GM12878 (cell line): ENCODE results near the gene EPO. TPM values are rescaled to one million over a fixed set of nuclear protein-coding genes. Genes with fewer than 3 reads are reported as not detected.

ENCODE experiments used
- ATF7 ChIP-seq: fragments of 450-650 bp; IDR thresholded peaks from 2 replicates; pipeline ENCODE4 v1.6.1; 2016; ENCODE audit warnings: low read depth, mild to moderate bottlenecking
- BCL11A ChIP-seq: IDR thresholded peaks from 2 replicates; pipeline ENCODE4 v1.6.1; 2011; ENCODE audit warnings: low read depth, low read length
- CREB1 ChIP-seq: IDR thresholded peaks from 2 replicates; pipeline ENCODE4 v1.6.1; 2012; ENCODE audit warnings: low read depth, mild to moderate bottlenecking, inconsistent platforms
- EZH2 ChIP-seq: IDR thresholded peaks from 2 replicates; pipeline ENCODE4 v1.6.1; 2012; ENCODE audit warnings: low read depth, mild to moderate bottlenecking, control low read depth, inconsistent platforms, low read length, borderline replicate concordance; ENCODE audit not compliant: control insufficient read depth
- MEF2A ChIP-seq: IDR thresholded peaks from 2 replicates; pipeline ENCODE4 v1.6.1; 2011; ENCODE audit warnings: low read depth, mild to moderate bottlenecking, low read length, moderate library complexity; ENCODE audit not compliant: insufficient read depth
- MTA2 ChIP-seq: fragments of 450-650 bp; IDR thresholded peaks from 2 replicates; pipeline ENCODE4 v1.6.1; 2016; ENCODE audit warnings: low read depth, mild to moderate bottlenecking, moderate library complexity
- MYB ChIP-seq: fragments of 150-350 bp; IDR thresholded peaks from 2 replicates; pipeline ENCODE4 v1.6.1; 2014; ENCODE audit warnings: mild to moderate bottlenecking, low read depth, low read length, borderline replicate concordance
- MYC ChIP-seq: IDR thresholded peaks from 2 replicates; pipeline ENCODE4 v1.6.1; 2011; ENCODE audit warnings: mild to moderate bottlenecking, low read length, moderate library complexity, inconsistent platforms; ENCODE audit not compliant: insufficient read depth, insufficient replicate concordance, insufficient read length, severe bottlenecking
- PAX5 ChIP-seq: IDR thresholded peaks from 2 replicates; pipeline ENCODE4 v1.6.1; 2011; ENCODE audit warnings: low read depth, low read length, borderline replicate concordance
- RBBP5 ChIP-seq: fragments of 200-600 bp; sonication (generic); conservative IDR thresholded peaks from 2 replicates; pipeline ENCODE4 v1.6.1; 2016
- RELA ChIP-seq: fragments of 450-650 bp; IDR thresholded peaks from 2 replicates; pipeline ENCODE4 v1.8.0; 2014; ENCODE audit warnings: borderline replicate concordance; ENCODE audit not compliant: partially characterized antibody
- SIN3A ChIP-seq: IDR thresholded peaks from 2 replicates; pipeline ENCODE4 v1.6.1; 2012; ENCODE audit warnings: low read depth, low read length, improper control_type of control experiment
- SMAD1 ChIP-seq: fragments of 450-650 bp; IDR thresholded peaks from 2 replicates; pipeline ENCODE4 v1.6.1; 2018; ENCODE audit warnings: mild to moderate bottlenecking, low read depth; ENCODE audit not compliant: partially characterized antibody
- YY1 ChIP-seq: IDR thresholded peaks from 2 replicates; pipeline ENCODE4 v1.6.1; 2011; ENCODE audit warnings: low read depth, mild to moderate bottlenecking, low read length
- ZNF217 ChIP-seq: fragments of 450-650 bp; IDR thresholded peaks from 2 replicates; pipeline ENCODE4 v1.6.1; 2017; ENCODE audit warnings: antibody characterized with exemption, mild to moderate bottlenecking
- polyA plus RNA-seq, 11 experiments: library from polyadenylated mRNA; depleted of rRNA in 4 of 11; unstranded in 6 of 11; stranded (reverse) in 5 of 11; fragments of >200 nt; fragmentation: Nextera tagmentation in 4 of 11; fragmentation: Illumina TruSeq in 1 of 11; extraction: Ambion mirVana in 4 of 11; extraction: Trizol in 1 of 11; gene quantifications; 1 replicate in 1 of 11; 2 replicates in 10 of 11; pipeline versions ENCODE4 v1.2.1 to v1.2.3, GENCODE V29; 2011 to 2016; ENCODE audit warnings: inconsistent platforms in 2 of 11, missing spikeins in 2 of 11, low read depth in 1 of 11
- total RNA-seq, 4 experiments: library from RNA; depleted of rRNA in 3 of 4; stranded (reverse); fragments of >200 nt in 3 of 4; fragmentation: Illumina TruSeq in 1 of 4; extraction: Trizol in 1 of 4; gene quantifications; 2 replicates each; pipeline versions ENCODE4 v1.2.1 to v1.2.3, GENCODE V29; 2013 to 2021
- TF ChIP-seq, protein P1 (sequence below): fragments of 450-650 bp; IDR thresholded peaks from 2 replicates; pipeline ENCODE4 v1.6.1; 2017; ENCODE audit warnings: antibody characterized with exemption, mild to moderate bottlenecking, moderate library complexity
- TF ChIP-seq, protein P2 (sequence below): IDR thresholded peaks from 2 replicates; pipeline ENCODE4 v1.6.1; 2012; ENCODE audit warnings: low read depth, low read length, improper control_type of control experiment
- TF ChIP-seq, protein P3 (sequence below): fragments of 450-650 bp; IDR thresholded peaks from 2 replicates; pipeline ENCODE4 v1.6.1; 2018; ENCODE audit warnings: mild to moderate bottlenecking, low read depth, moderate library complexity; ENCODE audit not compliant: partially characterized antibody
- TF ChIP-seq, protein P4 (sequence below): IDR thresholded peaks from 2 replicates; pipeline ENCODE4 v1.6.1; 2011; ENCODE audit warnings: mild to moderate bottlenecking, low read depth, low read length, moderate library complexity; ENCODE audit not compliant: insufficient replicate concordance

The EPO gene
- total and polyA plus RNA-seq, 10 of the 15 experiments (the other 5 are each of a cell fraction or from before 2014, with no cell fraction given) = 0.06 to 0.19 TPM; not detected in 8

DNA sequence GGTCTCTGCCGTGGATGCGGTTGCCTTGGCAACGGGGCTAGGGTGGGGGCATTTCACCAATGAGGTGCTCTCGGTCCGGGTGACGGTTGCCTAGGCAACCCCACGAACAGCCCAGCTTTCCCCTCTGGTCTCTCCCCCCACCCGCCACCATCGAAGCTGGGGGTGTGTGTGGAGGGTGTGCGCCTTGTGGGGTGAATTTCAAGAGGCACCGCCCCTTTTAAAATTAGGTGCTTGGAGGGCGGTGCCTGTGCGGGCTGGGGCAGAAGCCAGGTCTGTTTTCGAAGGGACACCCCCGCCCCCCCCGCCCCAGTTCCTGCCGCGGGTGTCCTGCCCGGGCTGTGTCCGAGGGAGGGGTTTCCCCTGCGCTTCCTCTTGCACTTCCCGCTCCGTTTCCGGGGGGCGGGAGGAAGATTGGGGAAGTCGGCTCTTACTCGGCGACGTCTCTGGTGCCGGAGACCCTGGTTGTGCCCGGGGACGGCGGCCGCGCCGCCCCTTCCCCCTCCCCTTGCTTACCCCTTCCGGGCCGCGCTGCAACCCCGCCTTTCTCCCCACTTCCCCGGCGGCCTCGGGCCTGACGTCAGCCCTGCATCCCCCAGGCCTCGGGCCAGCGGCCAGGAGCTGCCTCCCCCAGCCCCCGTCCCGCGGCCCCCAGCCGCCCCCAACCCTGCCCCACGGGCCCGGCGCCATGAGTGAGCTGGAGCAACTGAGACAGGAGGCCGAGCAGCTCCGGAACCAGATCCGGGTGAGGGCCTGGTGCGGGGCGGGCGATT, 44.5 kb upstream of the EPO start (continued):
- TF ChIP-seq, protein P1, sequence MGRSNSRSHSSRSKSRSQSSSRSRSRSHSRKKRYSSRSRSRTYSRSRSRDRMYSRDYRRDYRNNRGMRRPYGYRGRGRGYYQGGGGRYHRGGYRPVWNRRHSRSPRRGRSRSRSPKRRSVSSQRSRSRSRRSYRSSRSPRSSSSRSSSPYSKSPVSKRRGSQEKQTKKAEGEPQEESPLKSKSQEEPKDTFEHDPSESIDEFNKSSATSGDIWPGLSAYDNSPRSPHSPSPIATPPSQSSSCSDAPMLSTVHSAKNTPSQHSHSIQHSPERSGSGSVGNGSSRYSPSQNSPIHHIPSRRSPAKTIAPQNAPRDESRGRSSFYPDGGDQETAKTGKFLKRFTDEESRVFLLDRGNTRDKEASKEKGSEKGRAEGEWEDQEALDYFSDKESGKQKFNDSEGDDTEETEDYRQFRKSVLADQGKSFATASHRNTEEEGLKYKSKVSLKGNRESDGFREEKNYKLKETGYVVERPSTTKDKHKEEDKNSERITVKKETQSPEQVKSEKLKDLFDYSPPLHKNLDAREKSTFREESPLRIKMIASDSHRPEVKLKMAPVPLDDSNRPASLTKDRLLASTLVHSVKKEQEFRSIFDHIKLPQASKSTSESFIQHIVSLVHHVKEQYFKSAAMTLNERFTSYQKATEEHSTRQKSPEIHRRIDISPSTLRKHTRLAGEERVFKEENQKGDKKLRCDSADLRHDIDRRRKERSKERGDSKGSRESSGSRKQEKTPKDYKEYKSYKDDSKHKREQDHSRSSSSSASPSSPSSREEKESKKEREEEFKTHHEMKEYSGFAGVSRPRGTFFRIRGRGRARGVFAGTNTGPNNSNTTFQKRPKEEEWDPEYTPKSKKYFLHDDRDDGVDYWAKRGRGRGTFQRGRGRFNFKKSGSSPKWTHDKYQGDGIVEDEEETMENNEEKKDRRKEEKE = no peak
- TF ChIP-seq ZNF217 (no peak), SIN3A (no peak), EZH2 (no peak), MYB (no peak), MYC (no peak), PAX5 (no peak), RBBP5 (no peak), RELA (no peak), MTA2 (no peak), MEF2A (no peak), CREB1 (peak; percentile 54), BCL11A (no peak), YY1 (no peak), ATF7 (0 out of 2 replicates have a peak, but pooled peaks have one; percentile 19), SMAD1 (no peak)
- TF ChIP-seq, protein P2, sequence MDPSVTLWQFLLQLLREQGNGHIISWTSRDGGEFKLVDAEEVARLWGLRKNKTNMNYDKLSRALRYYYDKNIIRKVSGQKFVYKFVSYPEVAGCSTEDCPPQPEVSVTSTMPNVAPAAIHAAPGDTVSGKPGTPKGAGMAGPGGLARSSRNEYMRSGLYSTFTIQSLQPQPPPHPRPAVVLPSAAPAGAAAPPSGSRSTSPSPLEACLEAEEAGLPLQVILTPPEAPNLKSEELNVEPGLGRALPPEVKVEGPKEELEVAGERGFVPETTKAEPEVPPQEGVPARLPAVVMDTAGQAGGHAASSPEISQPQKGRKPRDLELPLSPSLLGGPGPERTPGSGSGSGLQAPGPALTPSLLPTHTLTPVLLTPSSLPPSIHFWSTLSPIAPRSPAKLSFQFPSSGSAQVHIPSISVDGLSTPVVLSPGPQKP = no peak
- TF ChIP-seq, protein P3, sequence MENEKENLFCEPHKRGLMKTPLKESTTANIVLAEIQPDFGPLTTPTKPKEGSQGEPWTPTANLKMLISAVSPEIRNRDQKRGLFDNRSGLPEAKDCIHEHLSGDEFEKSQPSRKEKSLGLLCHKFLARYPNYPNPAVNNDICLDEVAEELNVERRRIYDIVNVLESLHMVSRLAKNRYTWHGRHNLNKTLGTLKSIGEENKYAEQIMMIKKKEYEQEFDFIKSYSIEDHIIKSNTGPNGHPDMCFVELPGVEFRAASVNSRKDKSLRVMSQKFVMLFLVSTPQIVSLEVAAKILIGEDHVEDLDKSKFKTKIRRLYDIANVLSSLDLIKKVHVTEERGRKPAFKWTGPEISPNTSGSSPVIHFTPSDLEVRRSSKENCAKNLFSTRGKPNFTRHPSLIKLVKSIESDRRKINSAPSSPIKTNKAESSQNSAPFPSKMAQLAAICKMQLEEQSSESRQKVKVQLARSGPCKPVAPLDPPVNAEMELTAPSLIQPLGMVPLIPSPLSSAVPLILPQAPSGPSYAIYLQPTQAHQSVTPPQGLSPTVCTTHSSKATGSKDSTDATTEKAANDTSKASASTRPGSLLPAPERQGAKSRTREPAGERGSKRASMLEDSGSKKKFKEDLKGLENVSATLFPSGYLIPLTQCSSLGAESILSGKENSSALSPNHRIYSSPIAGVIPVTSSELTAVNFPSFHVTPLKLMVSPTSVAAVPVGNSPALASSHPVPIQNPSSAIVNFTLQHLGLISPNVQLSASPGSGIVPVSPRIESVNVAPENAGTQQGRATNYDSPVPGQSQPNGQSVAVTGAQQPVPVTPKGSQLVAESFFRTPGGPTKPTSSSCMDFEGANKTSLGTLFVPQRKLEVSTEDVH = no peak
- TF ChIP-seq, protein P4, sequence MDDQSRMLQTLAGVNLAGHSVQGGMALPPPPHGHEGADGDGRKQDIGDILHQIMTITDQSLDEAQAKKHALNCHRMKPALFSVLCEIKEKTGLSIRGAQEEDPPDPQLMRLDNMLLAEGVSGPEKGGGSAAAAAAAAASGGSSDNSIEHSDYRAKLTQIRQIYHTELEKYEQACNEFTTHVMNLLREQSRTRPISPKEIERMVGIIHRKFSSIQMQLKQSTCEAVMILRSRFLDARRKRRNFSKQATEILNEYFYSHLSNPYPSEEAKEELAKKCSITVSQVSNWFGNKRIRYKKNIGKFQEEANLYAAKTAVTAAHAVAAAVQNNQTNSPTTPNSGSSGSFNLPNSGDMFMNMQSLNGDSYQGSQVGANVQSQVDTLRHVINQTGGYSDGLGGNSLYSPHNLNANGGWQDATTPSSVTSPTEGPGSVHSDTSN = no peak
